SW480 (cell line): ENCODE data around the gene CFAP300.

ENCODE experiments used
- DNase-seq: peaks from one replicate; pipeline ENCODE4 v3.0.0-alpha.2; 2016; ENCODE audit warnings: low spot score

Gene CFAP300

GRCh38 chr11:102073253-102073652 lies 26.0 kb downstream of the CFAP300 start:
- no peak for DNase-seq

- DNase-seq = no peak
These were observed 32.4 kb downstream of the CFAP300 start for GRCh38 chr11:102079625-102080024.

GRCh38 chr11:102081313-102081712 lies 34.1 kb downstream of the CFAP300 start:
- no peak for DNase-seq

DNA sequence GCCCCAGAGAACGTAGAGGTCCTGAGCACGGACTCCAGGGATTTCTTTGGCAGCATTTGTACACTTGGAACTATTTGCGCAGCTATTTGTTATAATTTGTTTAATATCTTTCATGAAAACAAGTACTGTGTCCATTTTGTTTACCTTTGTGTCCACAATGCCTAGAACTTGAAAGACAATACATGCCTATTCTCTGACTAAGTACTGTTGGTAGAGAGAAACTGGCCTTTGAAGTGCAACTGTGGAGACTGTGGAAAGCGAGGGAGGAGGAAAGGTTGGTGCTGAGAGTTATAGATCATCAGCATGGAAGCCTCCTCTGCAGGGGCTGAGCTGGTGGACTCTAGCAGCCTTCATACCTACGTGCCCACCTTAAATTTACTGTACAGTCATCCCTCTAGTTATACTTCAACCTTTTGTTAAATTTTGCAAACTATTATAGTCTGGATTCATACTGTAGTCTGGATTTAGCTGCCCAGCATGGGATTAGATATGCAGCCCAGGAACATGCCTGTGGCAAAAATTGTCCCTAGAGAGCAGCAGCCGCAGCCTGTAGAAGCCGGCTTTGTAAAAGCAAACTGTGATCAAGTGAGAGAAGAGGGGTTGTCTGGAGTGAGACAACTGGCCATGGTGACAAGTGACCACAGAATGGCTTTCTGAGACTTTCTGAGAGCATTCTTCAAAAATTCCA lies 38.8 kb downstream of the CFAP300 start:
- peak; percentile 96 for DNase-seq

DNA sequence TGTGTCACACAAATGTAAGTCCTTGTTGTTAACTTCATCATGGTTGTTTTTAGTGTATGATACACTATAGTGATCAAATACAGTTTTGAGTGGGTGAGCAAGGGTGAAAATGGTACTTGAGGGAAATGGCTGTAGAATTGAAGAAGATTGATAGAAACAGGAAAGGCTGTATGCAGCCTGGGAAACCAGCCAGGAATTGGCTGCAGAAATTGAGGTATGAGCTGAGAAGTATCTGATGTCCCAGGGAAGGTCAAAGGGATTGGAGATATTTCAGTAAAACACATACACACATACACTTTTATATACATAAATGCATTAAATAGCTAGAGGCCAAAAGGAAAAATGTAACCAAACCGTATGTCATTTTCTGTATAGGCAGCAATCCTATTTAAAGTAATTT lies 49.9 kb downstream of the CFAP300 start:
- DNase-seq = no peak

GRCh38 chr11:102099755-102100154 lies 52.5 kb downstream of the CFAP300 start:
- no peak for DNase-seq

DNA sequence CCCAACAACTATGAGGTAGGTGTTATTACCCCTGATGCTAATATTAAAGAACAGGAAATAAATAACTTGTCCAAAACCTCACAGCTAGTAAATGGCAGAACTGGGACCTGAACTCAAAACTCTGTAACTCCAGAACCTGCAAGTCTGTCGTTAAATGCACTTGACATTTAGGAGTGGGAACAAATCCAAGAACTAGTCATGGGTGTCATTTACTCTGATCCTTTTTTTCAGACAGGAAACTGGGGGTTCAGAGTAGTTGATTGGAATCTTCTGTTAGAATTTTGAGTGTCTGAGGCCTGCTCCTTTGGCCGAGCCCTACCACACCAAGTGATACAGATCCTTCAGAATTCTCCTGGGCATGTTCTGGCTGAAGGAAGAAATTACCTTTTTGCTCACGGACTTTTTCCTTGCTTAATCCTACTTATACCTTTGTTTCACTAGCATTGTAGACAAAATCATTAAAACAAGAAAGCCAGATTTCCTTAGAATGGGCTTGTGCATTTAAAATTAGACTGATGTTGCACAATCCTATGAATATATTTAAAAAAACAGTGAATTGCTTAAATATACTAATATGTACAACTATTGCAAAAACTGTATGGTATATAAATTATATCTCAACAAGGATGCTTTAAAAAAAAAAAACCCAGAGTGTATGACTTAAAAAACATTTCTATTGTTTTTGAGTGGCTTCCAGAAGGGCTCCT lies 61.6 kb downstream of the CFAP300 start:
- no peak for DNase-seq

- DNase-seq = peak; percentile 90
These were observed 62.9 kb downstream of the CFAP300 start, which contains the start of gene YAP1 for GRCh38 chr11:102109896-102110760. TSS of gene YAP1 (plus strand) at chr11:102110447. CDS start at chr11:102110849, 402 bp downstream.

DNA sequence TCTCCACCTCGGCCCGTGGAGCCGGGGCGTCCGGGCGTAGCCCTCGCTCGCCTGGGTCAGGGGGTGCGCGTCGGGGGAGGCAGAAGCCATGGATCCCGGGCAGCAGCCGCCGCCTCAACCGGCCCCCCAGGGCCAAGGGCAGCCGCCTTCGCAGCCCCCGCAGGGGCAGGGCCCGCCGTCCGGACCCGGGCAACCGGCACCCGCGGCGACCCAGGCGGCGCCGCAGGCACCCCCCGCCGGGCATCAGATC lies 63.4 kb downstream of the CFAP300 start:
- DNase-seq = no peak

GRCh38 chr11:102111011-102111786 lies 64.0 kb downstream of the CFAP300 start:
- peak; percentile 88 for DNase-seq

GRCh38 chr11:102111787-102112508 lies 64.7 kb downstream of the CFAP300 start:
- DNase-seq = peak; percentile 99

DNA sequence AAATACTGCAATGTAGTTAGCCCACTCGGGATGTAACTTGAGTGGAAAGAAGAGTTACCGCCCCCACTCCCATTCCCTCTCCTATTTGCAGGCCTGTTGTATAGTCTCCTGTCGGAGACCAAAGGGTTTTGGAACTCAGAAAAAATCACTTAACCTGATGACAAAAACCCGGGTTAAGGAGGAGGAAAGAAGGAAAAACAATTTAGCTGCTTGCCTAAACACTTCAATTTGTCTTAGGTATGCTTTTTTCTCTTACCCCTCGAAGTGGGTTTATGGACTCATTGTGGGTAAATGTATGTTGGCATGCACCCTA lies 65.2 kb downstream of the CFAP300 start:
- DNase-seq = peak; percentile 35

DNA sequence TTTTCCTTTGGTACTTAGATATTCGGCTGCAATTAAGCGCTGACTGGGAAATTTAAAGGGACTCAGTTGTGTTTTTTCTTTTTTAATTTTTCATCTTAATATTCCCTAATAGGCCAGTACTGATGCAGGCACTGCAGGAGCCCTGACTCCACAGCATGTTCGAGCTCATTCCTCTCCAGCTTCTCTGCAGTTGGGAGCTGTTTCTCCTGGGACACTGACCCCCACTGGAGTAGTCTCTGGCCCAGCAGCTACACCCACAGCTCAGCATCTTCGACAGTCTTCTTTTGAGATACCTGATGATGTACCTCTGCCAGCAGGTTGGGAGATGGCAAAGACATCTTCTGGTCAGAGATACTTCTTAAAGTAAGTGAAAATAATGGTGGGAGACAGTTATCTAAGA lies 66.8 kb downstream of the CFAP300 start:
- no peak for DNase-seq

DNA sequence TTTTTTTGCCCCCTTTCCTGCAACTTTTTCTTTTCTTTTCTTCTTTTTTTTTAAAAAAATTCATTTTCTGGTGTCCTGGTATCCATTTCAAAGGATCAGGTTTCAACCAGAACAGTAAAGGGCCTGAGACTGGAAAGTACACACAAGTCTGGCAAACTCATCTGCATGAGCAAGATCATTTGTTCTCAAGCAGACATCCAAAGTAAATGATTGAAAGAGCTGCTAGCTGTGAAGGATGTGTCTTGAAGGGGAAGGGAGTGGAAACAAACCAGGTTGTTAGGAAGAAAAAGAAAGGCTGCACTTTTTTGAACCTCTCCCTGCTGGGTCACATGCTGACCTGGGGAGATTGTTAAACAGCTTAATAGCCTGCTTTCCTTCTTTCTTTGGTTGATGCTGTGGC lies 68.3 kb downstream of the CFAP300 start:
- no peak for DNase-seq

DNA sequence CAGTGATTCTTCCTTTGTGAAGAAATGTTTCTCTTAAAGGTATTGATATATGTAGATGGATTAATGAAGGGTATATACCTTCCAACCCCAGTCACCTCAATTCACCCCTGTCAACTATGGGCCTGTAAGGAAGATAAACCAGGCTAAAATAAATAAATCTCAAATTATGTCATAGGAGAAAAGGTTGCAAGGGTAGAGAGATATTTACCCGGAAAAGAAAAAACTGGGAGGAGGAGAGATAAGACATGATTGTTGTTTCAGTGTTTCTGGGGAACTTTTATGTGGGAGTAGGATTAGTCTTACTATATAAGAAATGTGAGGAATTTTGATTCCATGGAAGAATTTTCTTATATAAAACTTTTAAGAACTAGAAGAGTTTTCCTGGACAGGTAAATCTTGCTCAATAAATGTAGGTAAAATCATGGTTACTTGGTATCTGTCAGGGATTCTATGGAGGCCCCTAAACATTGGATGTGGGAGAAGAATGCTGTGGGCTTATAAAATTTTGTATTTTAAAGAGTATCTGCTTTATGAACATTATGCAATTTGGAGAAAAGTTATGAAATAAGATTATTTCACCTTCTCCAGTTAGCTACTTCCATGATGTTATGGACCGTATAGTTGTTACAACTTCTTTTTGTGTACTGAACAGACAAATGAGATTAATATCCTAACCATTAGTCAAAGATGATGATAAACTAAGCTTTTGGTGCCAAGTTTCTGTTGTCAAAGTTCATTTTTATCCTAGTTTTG lies 69.4 kb downstream of the CFAP300 start:
- no peak for DNase-seq

DNA sequence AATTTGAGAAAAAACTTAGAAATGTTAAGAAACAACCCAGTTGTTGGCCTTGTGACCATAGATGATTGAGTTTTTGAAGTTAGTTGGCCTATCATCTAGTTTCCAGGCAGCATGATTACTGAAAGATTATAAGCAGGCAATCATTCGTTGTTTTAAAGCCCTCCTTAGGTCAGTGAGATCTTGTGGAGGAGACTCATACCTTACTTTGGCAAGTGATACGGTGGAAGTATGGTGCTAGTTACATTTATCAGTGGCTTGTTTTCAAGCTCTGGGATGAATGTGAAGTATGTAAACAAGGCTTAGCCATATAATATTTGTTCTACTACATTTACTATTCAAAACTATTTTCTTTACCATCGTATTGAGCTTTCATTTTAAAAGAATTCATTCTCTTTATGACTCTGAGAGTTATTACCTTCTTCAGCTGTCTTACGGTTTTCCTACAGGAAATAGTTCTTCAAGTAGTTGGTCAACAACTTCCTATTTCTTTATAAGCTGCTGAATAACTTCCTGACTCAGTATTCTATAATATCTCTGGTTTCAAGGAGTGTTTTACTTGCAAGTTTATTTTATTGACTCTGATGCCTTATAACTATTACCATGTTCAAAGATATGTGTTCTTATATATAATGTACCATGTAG lies 70.4 kb downstream of the CFAP300 start:
- DNase-seq = no peak

DNA sequence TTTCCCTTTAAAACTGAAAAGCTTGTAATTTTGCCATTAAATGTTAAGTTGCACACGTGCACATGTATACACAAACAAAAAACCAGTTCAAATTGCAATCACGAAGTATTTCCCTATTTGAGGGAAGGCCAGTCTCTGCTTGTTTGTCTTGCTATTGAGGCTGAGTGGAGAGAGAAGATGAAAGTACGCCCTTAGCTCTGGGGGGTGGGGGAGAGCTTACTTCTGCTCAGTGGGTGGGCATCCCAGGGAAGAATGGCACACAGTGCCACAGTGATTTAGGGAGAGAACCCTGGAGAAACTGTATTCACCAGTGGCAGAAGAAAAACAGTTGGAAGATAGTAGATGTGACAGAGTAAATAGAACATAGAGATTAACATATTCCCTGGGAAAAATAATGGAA lies 71.7 kb downstream of the CFAP300 start:
- DNase-seq = no peak

- DNase-seq = no peak
These were observed 72.8 kb downstream of the CFAP300 start for GRCh38 chr11:102119997-102120396.

DNA sequence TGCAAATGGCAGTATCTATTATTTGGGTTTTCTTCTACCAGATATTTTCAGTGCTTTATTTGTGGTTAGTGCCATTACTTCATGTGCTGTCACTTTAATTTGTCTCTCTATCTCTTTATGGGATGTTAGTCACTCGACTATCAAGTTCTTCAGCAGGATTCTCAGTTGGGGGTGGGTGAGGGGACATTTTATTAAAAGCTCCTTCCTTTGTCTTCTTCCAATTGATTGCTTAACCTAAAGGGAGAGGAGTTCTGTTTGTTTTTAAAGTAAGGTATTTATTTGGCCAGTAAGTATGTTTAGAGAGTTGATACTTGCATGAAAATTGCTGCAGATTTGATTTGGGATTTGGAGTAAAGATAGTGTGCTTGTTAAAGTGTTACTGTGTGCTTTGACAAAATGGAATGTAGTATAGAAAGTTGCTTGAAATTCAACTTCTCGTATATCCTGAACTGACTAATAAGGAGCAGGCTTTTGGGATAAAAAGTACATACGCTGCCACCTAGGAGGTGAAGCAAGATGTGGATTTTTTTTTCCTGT lies 73.3 kb downstream of the CFAP300 start:
- DNase-seq = no peak

GRCh38 chr11:102121329-102121728 lies 74.1 kb downstream of the CFAP300 start:
- DNase-seq = no peak
